IMR-90 (cell line): Measurements from ENCODE around the gene THAP5. TPM values are rescaled to one million over a fixed set of nuclear protein-coding genes. Genes with fewer than 3 reads are reported as not detected.

ENCODE experiments used
- ATAC-seq: fragments of 200-7000 bp; cut with Tn5 transposase; 2 replicates; pipeline ENCODE4 v1.9.1; 2020; ENCODE audit warnings: low read depth, mild to moderate bottlenecking, moderate library complexity
- BruUV-seq: library from RNA; stranded (reverse); fragments of 400-500 nt; replicated peaks from 2 replicates; lab custom pipeline; 2021; lab: Mats Ljungman, UMichigan
- CTCF ChIA-PET: fragments of 300-600 bp; formaldehyde crosslinking; extraction: SDS; loops from one replicate; lab custom pipeline; 2021; ENCODE audit warnings: antibody characterized with exemption; lab: Yijun Ruan, JAX
- POLR2A ChIA-PET: fragments of 300-600 bp; sonication (Branson Sonifier 250); formaldehyde crosslinking; loops from one replicate; lab custom pipeline; 2022; ENCODE audit warnings: antibody characterized with exemption; ENCODE audit not compliant: unreplicated experiment; lab: Charles Lee
- DNase-seq: peaks from one replicate; pipeline ENCODE4 v3.0.0; 2013
- H2AFZ ChIP-seq: replicated peaks from 2 replicates; pipeline ENCODE3; 2013; ENCODE audit warnings: low read length, mild to moderate bottlenecking; ENCODE audit not compliant: poor library complexity
- H2AK5ac ChIP-seq: 2 replicates; pipeline ENCODE4 v1.6.1; 2013; ENCODE audit warnings: low read depth, low read length, inconsistent platforms
- H2AK9ac ChIP-seq: replicated peaks from 2 replicates; pipeline ENCODE3; 2013; ENCODE audit warnings: mild to moderate bottlenecking, low read depth, low read length, moderate library complexity; ENCODE audit not compliant: poor library complexity
- H2BK120ac ChIP-seq: 2 replicates; pipeline ENCODE4 v1.6.1; 2013; ENCODE audit warnings: low read depth, low read length, inconsistent platforms
- H2BK15ac ChIP-seq: 3 replicates; pipeline ENCODE4 v1.6.1; 2013; ENCODE audit warnings: low read depth, low read length, inconsistent platforms
- H2BK20ac ChIP-seq: 2 replicates; pipeline ENCODE4 v1.6.1; 2013; ENCODE audit warnings: low read depth, mild to moderate bottlenecking, inconsistent platforms, low read length, moderate library complexity
- H2BK5ac ChIP-seq: 2 replicates; pipeline ENCODE4 v1.6.1; 2013; ENCODE audit warnings: mild to moderate bottlenecking, low read depth, low read length, inconsistent platforms; ENCODE audit not compliant: poor library complexity, severe bottlenecking
- H3K14ac ChIP-seq: replicated peaks from 2 replicates; pipeline ENCODE4 v1.6.1; 2013; ENCODE audit warnings: low read depth, low read length, inconsistent platforms
- H3K18ac ChIP-seq: 2 replicates; pipeline ENCODE4 v1.6.1; 2013; ENCODE audit warnings: low read depth, low read length, control low read depth
- H3K23ac ChIP-seq: 2 replicates; pipeline ENCODE4 v1.6.1; 2013; ENCODE audit warnings: low read depth, low read length, inconsistent platforms
- H3K27ac ChIP-seq: 2 replicates; pipeline ENCODE4 v1.5.1; 2013; ENCODE audit warnings: mild to moderate bottlenecking, control low read depth, low read length; ENCODE audit not compliant: insufficient read depth
- H3K27me3 ChIP-seq: 2 replicates; pipeline ENCODE4 v1.6.1; 2013; ENCODE audit warnings: low read length; ENCODE audit not compliant: control insufficient read depth, insufficient read depth
- H3K36me3 ChIP-seq: 2 replicates; pipeline ENCODE4 v1.6.1; 2013; ENCODE audit warnings: low read length, mixed read lengths; ENCODE audit not compliant: control insufficient read depth, insufficient read depth
- H3K4ac ChIP-seq: 2 replicates; pipeline ENCODE4 v1.6.1; 2013; ENCODE audit warnings: low read depth, low read length, inconsistent platforms
- H3K4me1 ChIP-seq: 2 replicates; pipeline ENCODE4 v1.6.1; 2013; ENCODE audit warnings: low read length, mixed read lengths; ENCODE audit not compliant: control insufficient read depth, insufficient read depth
- H3K4me2 ChIP-seq: 2 replicates; pipeline ENCODE4 v1.6.1; 2013; ENCODE audit warnings: low read depth, mild to moderate bottlenecking, control low read depth, low read length, moderate library complexity
- H3K4me3 ChIP-seq: 2 replicates; pipeline ENCODE4 v1.5.1; 2013; ENCODE audit warnings: low read depth, mild to moderate bottlenecking, control low read depth, low read length, moderate library complexity; ENCODE audit not compliant: insufficient read depth
- H3K56ac ChIP-seq: 2 replicates; pipeline ENCODE4 v1.6.1; 2013; ENCODE audit warnings: low read length, inconsistent platforms; ENCODE audit not compliant: insufficient read depth; ENCODE audit errors: extremely low read depth
- H3K79me1 ChIP-seq, 2 experiments: 2 replicates each; pipeline ENCODE4 v1.6.1; 2013; ENCODE audit warnings: low read length in 2 of 2, inconsistent platforms in 1 of 2, low read depth in 1 of 2
- H3K9ac ChIP-seq: 2 replicates; pipeline ENCODE4 v1.6.1; 2013; ENCODE audit warnings: low read depth, low read length, control low read depth
- H3K9me1 ChIP-seq: 2 replicates; pipeline ENCODE4 v1.6.1; 2013; ENCODE audit warnings: low read length, inconsistent platforms; ENCODE audit not compliant: insufficient read depth
- H3K9me3 ChIP-seq: 2 replicates; pipeline ENCODE4 v1.6.1; 2013; ENCODE audit warnings: low read length; ENCODE audit not compliant: control insufficient read depth, insufficient read depth
- H4K20me1 ChIP-seq: 2 replicates; pipeline ENCODE4 v1.6.1; 2013; ENCODE audit warnings: low read length, inconsistent platforms; ENCODE audit not compliant: insufficient read depth
- H4K5ac ChIP-seq: 2 replicates; pipeline ENCODE4 v1.6.1; 2013; ENCODE audit warnings: mild to moderate bottlenecking, low read depth, low read length, control low read depth
- H4K8ac ChIP-seq, 2 experiments: 2 replicates each; pipeline ENCODE4 v1.6.1; 2013; ENCODE audit warnings: low read depth in 2 of 2, low read length in 2 of 2, control low read depth in 1 of 2, inconsistent platforms in 1 of 2
- H4K91ac ChIP-seq: 2 replicates; pipeline ENCODE4 v1.6.1; 2013; ENCODE audit warnings: low read depth, low read length, inconsistent platforms; ENCODE audit not compliant: insufficient read depth
- BHLHE40 ChIP-seq: fragments of 150-350 bp; IDR thresholded peaks from 2 replicates; pipeline ENCODE4 v1.6.1; 2016; ENCODE audit warnings: mild to moderate bottlenecking, low read depth, low read length
- ELK1 ChIP-seq: fragments of 150-350 bp; IDR thresholded peaks from 2 replicates; pipeline ENCODE4 v1.6.1; 2016; ENCODE audit warnings: low read depth, mild to moderate bottlenecking, low read length, moderate library complexity, borderline replicate concordance
- MXI1 ChIP-seq: IDR thresholded peaks from 2 replicates; pipeline ENCODE4 v1.6.1; 2012; ENCODE audit warnings: low read depth, mild to moderate bottlenecking, low read length, moderate library complexity, borderline replicate concordance
- RAD21 ChIP-seq: IDR thresholded peaks from 2 replicates; pipeline ENCODE4 v1.6.1; 2012; ENCODE audit warnings: low read length, improper control_type of control experiment
- WGBS, 2 experiments: methylation state at CpG; one replicate each; pipeline versions ENCODE4 v1.1.5 to v1.1.7; 2013; ENCODE audit warnings: missing lambda C conversion rate in 2 of 2; ENCODE audit not compliant: insufficient read length in 1 of 2; ENCODE audit errors: extremely low coverage in 2 of 2; 5-methylcytosine and 5-hydroxymethylcytosine counted together
- dilution Hi-C: fragments of 300-500 bp; cut with HindIII; formaldehyde crosslinking; loops from one replicate; pipeline ENCODE4 v1.14.3; 2018; ENCODE audit warnings: low sequenced_read_pairs; ENCODE audit not compliant: unreplicated experiment
- in situ Hi-C: fragments of 300-500 bp; cut with MboI; formaldehyde crosslinking; loops from 3 replicates; pipeline ENCODE4 v1.14.3; 2019; ENCODE audit warnings: low sequenced_read_pairs, inconsistent platforms, mixed read lengths
- intact Hi-C: fragments of 100-400 bp; cut with micrococcal nuclease; formaldehyde crosslinking; loops from 2 replicates; pipeline ENCODE4 v1.10.0; 2022
- polyA plus RNA-seq, 3 experiments: library from polyadenylated mRNA; depleted of rRNA; stranded (reverse); fragments of >200 nt; gene quantifications; 2 replicates each; pipeline ENCODE4 v1.2.3, GENCODE V29; 2012; ENCODE audit warnings: low replicate concordance in 1 of 3
- total RNA-seq: library from RNA; depleted of rRNA; stranded (reverse); fragments of >200 nt; gene quantifications from 2 replicates; pipeline ENCODE4 v1.2.3, GENCODE V29; 2012

THAP5 gene
- total and polyA plus RNA-seq, 2 of the 4 experiments (the other 2 are of a cell fraction) = 6.7 to 23.7 TPM

GRCh38 chr7:108535744-108536143 lies 33.8 kb downstream of the THAP5 start:
- no peak overlapping the region for H3K4ac ChIP-seq
- H2AK5ac ChIP-seq = no peak overlapping the region
- TF ChIP-seq MXI1 (no peak), RAD21 (no peak), BHLHE40 (no peak), ELK1 (no peak)
- no peak overlapping the region for H2AFZ ChIP-seq
- H4K20me1 ChIP-seq = no peaks in the 10 kb centered on the region
- no peak overlapping the region for H3K23ac ChIP-seq
- no peak overlapping the region for H2BK120ac ChIP-seq
- BruUV-seq = no TSS peak
- no peak overlapping the region for H4K5ac ChIP-seq
- H3K4me2 ChIP-seq = no peak overlapping the region
- H2AK9ac ChIP-seq = no peak overlapping the region
- CTCF ChIA-PET = no interaction called here
- no peaks in the 10 kb centered on the region for H3K4me1 ChIP-seq
- no peak overlapping the region for H3K27ac ChIP-seq
- H3K79me1 ChIP-seq = no peaks in the 10 kb centered on the region
- WGBS, 2 experiments = no CpG with 5 or more reads among the region's 1 CpG
- intact Hi-C loops = no loop called here
- H3K4me3 ChIP-seq = no peak overlapping the region
- H3K9me3 ChIP-seq = no peaks in the 10 kb centered on the region
- H2BK20ac ChIP-seq = no peak overlapping the region
- H2BK15ac ChIP-seq = no peak overlapping the region
- H3K14ac ChIP-seq = no peak overlapping the region
- no peaks in the 10 kb centered on the region for H3K27me3 ChIP-seq
- no peaks in the 10 kb centered on the region for H3K9me1 ChIP-seq
- dilution Hi-C loops = no loop called here
- H4K91ac ChIP-seq = no peak overlapping the region
- DNase-seq (no peak), ATAC-seq (no peak)
- no peak overlapping the region for H4K8ac ChIP-seq
- in situ Hi-C loops = no loop called here
- no peaks in the 10 kb centered on the region for H3K36me3 ChIP-seq
- H3K9ac ChIP-seq = no peak overlapping the region
- H2BK5ac ChIP-seq = no peak overlapping the region
- POLR2A ChIA-PET = no interaction called here
- no peak overlapping the region for H3K56ac ChIP-seq
- H3K18ac ChIP-seq = no peak overlapping the region
